GM21390 (cell line): ENCODE measurements around the gene CNTNAP2.

ENCODE experiments used
- ATAC-seq: cut with Tn5 transposase; IDR thresholded peaks from one replicate; pipeline ENCODE4 v1.9.1; 2021; ENCODE audit not compliant: unreplicated experiment

Gene CNTNAP2

DNA sequence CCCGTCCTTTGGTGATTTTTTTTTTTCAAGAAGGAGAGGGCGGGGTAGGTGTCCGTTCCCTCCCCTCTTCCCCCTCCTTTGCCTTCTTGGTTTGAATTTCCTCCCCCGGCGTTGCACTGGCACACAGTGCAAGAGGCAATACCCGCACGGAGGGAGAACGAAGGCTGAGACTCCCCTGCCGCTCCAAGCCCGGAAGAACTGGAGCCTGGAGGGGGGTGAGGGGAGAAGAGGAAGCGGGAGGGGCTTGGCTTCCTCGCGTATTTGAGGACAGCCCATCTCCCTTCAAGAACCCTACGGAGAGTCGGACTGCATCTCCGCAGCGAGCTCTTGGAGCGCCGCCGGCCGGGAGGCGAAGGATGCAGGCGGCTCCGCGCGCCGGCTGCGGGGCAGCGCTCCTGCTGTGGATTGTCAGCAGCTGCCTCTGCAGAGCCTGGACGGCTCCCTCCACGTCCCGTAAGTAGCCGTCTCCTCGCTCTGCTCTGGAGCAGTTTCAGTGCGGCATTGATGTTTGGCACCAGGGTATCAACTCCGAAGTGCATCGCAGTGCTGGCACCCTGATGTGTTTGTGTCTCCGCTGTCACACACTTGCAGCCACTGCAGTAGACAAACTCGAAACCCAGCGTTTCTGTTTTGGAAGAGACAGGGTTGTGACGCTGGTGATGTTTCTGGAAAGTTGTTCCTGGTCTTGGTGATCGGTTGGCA, at the start of gene CNTNAP2:
Gene CNTNAP2 (plus strand): TSS at position 281 of the 702 bp plus-strand sequence. CDS start 76 bp downstream, at position 357.
- no peak for ATAC-seq

DNA sequence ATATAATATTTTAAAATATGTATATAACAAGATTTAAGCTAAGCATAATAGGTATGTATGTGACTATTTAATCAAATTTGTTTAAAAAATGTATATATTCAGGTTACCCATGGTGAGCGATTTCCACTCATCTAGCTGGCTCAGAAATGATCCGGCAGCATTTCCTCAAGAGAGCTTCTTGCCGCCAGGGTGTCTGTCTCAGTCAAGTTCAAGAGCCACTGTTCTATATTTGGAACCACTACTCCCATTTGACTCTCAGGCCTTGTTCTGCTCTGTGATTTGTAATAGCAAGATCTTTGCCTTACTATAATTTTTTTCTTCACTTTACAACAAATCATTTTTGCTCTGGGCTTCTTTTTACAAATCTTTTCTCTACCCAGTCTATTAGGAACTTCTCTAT, 48.7 kb upstream of the CNTNAP2 start:
- ATAC-seq, result no peak

DNA sequence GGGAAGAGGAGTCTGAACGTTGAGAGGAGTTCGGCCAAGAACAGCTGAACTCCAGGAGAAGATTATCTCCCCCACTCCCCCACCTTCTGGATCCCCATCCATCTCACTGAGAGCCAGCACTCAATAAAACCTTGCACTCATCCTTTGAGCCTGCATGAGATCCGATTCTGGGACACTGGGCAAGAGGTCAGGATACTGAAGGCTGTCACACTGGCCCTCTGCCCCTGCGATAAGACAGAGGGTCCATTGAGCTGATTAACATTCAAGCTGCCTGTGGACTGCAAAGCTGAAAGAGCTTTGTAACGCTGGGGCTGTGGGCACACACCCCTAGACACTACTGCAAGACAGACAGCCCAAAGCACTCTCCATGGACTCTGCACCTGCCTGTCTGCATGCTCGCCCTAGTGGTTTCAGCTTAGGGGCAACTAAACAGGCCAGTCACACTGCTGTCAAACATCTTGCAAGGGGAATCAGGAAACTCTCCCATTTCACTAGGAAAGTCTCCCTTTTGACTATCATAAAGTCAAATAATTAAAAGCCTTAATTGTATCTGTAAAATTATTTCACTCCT, 42.3 kb upstream of the CNTNAP2 start:
- ATAC-seq, result no peak

DNA sequence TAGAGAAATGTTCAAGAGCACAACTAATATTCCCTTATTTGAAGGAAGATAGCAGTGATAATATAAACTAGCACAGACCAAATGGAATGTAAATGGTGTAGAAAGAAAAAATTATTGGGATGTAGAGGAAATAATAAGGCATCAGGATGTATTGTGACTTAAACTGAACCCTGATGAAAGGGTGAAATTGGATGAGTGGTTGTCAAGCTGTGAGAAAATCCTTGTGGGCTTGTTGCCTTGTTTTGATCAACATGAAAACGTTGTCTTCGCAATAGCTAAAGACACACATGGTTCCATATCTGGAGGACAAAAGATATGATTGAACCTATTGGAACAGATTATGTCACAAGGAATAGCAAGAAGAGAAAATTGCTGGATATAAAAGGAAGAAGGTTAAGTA, 40.3 kb upstream of the CNTNAP2 start:
- ATAC-seq, result no peak

DNA sequence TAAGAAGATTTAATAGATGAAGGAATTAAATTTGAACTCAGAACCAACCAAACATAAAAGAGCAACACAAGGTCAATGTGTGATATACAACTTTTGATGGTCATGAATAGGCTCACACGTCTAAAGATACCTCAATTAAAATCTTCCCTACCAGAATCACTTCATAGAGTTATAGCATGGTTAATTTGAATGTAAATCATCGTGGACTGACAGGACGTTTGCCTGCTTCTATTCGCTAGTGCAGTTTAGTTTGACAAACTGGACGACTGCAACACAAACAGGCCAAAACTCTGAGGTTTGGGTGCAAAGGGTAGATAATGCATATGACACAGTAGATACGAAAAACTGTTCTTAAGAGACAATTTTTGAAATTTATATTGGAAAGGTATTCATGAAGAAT, 32.5 kb upstream of the CNTNAP2 start:
- ATAC-seq, result no peak

DNA sequence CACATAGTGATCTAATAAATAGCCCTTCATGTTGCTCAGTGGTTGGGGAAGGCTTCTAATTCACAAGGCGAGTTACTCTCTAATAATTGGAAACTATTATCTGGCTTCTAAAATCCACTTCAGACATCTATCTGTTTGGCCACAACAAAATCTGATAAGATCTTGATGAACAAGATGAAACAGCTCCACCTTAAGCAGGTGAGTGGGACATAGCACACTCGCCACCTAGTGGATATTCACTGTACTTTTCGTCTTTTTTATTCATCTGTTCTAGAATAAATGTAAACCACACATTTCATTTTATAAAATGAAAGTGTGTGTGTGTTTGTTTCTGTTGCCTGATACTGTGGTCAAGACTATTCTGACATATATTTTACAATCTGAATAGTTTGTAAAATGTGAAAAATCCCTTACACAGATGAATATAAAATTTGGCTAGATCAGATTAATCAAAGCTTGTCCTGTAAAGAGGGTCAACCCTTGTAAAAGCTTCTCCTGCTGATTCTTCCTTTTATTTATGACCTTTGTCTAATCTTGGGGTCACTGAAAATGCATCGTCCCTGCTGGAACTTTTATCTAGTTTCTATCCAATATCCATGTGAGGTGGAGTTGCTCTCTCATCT, 26.5 kb upstream of the CNTNAP2 start:
- ATAC-seq, result peak; percentile 84

DNA sequence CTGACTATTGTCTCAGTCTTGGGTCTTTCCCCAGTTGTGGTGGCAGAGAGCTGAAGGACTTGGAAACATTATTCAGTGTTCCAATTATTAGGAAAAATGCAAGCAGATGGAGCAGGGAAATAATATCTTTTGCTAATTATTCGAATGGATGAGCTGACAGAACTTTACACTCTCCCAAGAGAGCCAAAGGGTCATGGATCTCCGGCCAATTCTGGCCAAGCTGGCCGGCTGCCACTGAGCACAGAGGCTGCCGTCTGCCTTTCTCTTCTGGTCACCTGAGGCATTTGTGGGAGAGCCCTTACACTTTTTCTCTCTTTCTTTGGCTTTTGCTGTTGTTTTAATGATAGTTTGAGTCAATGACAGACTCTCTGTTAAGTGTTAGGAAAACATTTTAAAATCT, 22.2 kb upstream of the CNTNAP2 start:
- ATAC-seq, result no peak

DNA sequence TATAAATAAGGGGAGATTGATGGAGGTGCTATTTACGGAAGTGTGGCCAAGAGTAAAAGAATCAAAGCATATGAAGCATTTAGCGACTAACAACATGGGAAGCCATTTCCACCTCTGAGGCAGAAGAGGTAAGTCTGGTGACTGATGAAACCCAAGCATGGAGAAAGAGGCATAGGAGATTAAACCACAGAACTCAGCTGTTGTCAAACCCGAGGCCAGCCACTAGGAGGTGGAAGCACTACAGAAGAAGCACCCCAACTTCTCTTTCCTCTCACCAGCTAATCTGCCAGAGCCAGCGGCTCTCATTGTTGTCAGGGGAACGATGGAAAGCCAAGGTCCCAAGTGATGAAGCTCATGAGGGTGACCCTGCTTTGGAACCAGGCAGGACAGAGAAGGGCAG, 19.6 kb upstream of the CNTNAP2 start:
- ATAC-seq, result no peak

DNA sequence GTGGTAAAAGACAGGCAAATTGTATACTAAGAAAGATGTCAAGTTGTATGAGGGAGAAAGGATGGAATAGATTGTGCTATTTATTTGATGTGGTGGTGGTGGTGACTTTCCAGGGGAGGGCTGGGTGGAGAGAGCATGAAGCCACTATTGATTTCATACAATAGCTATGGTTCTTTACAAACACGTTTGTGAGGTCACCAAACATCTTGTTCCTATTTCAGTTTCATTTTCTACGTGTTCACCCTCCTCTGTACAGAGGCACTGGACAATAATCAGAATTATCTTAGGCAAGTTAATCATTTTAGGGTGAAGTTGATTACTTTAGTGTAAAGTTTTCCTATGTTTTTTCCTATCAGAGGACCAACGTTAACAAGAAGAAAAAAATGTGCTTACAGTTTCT, 10.3 kb upstream of the CNTNAP2 start:
- ATAC-seq, result no peak

DNA sequence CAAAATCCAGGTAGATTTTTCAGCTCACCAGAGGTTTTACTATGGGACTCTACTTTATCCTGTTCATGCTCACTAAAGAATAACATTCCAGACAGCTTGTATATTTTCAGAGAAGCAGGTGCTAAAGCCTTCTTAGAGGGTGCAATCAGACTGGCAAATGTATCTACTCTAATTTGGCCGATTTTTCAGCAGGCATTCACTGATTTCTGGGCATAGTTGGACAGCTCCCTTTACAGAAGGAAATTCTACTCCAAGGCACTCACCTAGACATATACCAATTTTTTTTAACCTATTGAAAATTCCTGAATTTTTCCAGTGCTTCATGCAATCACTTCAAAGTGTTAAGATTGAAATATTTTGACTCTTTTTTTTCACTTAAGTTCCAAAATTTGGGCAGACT, 3.8 kb upstream of the CNTNAP2 start:
- no peak for ATAC-seq

DNA sequence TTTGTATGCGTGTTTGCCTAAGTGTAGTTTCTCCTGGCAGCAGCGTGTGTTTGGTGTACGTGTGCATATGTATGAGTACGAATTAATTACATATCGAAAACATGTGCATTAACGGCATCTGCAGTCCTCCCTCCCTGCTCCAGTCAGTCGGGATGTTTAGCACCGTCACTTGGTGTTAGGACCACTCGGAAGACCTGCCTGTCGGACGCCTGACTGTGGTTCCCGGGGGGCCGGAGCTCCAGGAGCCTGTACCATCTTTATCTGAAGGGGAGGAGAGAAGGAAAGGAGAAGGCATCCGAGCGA, 1.1 kb upstream of the CNTNAP2 start:
- no peak for ATAC-seq

DNA sequence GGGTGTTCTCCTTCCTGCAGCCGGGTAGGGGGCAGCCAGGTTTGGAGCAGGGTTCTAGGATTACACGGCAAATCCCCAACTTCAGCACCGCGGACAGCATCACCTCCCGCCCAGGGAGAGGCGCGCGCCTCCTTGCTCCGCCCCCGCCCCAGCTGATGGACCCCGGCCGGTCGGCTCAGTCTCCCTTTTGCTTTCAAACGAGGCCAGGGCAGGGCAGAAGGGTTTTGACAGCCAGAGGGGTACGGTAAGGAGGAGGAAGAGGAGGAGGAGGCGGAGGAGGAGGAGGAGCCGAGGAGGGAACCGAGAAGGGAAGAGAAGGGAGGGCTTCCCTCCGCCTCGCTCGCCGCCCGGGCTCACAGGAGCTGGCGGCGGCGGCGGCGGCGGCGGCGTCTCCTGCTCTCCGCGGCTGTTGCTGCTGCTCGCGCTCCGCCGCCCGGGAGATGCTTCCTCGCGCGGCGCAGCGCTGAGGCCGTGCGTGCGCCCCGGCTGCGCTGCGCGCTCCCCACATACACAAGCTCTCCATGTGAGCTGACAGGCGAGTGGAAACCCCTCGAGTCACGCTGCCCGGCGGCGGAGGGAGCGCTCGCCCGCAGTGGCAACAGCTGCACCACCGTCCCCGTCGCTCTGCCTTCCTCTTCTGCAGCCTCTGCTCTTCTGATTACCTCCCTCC, 615 bp upstream of the CNTNAP2 start:
- ATAC-seq, result no peak

DNA sequence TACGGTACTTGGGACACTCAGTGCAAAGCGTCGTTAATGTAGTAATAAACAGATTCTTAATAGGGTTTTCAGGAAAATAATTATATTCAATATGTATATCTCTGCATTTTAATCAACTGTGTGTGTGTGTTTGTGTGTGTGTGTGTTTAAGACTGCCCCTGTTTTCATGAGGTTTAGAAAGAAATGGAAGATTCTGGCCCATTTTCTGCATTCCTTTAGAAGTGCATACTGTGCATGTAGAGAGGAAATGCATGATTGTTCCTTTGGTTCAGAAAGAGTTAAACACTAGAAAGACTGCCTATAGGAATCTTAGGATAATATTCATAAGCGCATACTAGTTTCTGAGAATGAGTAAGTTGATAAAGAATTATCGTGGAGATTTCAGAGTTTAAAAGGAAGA, 975 bp downstream of the CNTNAP2 start:
- ATAC-seq, result no peak

DNA sequence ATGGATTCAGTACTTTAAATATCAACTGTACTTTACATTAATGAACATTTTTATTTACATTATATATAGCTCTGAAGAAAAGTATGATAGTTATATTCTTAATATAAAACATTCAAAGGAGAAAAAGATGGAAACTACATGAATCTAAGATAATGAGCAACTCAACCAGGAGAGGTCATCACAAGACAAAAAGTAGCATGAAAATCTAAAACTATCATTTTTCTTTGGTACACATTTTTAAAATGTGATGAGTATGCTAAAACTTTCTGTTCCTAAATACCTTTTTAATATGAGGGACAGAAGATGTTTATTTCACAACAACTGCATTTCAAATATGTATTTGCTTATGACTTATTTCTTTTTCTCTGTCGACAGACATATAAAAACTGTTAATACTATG, 2.4 kb downstream of the CNTNAP2 start:
- ATAC-seq, result no peak

DNA sequence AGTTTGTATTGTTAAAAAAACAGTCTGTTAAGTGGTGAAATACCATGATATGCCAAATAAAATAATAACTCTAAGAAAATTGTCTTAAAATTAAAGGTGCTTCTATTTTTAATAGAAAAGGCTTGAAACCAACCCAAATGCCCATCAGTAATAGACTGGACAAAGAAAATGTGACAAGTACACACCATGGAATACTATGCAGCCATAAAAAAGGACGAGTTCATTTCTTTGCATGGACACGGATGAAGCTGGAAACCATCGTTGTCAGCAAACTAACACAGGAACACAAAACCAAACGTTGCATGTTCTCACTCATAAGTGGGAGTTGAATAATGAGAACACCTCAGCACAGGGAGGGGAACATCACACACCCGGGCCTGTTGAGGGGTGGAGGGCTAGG, 7.1 kb downstream of the CNTNAP2 start:
- ATAC-seq, result no peak

DNA sequence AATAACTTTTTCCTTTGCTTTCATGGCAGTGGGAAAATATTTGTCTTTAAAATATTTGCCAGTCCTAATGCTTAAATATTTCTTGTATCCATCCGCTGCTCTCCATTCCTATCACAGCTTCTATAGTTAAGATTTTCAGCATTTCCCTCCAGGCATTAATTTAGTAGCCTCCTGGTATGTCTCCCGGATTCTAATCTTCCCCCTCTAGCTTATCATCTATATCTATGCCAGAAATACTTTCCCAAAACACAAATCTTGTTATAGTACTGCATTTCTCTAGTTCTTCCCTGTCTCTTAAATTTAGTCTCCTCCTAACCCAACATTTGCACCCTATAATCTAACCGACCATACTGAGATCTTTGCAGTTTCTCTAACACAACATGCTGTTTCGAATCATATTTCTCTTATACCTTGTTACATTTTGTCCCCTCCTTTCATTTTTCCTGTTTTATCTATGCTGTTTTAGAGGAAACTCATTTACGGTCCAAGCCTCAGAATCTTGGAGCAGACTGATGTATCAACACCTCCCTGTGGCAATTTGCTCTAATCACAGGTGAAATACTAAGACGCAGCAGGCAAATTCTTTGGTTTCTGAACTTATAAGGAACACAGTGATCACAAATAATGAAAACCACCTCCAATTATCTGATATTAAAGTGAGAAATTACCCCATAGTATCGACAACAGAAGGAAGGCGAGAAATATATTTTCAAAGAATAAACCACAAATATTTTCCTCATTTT, 10.3 kb downstream of the CNTNAP2 start:
- no peak for ATAC-seq

DNA sequence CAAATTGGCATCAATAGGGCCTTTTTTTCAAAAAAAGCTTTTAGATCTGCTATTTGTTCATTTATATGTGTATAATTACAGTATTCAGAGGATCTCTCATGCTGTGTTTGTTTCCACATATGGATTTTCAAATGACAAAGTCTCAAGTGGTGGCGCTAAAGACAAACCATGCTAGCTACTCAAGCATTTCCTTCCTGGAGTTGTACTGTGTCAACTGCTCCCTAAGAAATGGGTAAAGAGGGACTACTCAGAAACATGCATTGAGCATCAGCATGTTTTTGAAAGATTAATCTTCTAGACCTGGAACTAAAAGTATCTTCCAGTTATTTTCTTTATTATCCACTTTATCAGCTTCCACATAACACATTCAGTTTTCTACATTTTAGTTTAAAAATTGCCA, 12.7 kb downstream of the CNTNAP2 start:
- no peak for ATAC-seq

DNA sequence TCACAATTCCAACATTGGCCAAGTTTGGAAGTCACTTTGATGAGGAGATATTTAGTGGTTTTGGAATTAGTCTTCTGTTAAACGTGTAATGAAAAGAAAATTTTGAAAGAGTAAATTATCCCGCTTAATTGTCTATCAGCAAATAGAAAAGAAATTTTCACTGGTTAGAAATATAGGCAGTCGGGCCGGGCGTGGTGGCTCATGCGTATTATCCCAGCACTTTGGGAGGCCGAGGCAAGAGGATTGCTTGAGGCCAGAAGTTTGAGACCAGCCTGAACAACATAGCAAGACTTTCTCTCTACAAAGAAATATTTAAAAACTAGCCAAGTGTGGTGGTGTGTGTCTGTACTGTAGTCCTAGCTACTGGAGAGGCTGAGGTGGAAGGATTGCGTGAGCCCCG, 13.4 kb downstream of the CNTNAP2 start:
- no peak for ATAC-seq

DNA sequence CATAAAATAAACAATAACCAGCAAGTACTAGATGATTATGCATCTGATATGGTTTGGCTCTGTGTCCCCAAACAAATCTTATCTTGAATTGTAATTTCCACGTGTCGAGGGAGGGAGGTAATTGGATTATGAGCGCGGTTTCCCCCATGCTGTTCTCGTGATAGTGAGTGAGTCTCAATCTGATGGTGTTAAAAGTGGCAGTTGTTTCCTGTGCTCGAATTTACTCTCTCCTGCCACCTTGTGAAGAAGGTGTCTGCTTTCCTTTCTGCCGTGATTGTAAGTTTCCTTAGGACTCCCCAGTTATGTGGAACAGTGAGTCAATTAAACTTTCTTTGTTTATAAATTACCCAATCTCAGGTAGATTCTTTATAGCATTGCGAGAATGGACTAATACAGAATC, 15.1 kb downstream of the CNTNAP2 start:
- no peak for ATAC-seq

DNA sequence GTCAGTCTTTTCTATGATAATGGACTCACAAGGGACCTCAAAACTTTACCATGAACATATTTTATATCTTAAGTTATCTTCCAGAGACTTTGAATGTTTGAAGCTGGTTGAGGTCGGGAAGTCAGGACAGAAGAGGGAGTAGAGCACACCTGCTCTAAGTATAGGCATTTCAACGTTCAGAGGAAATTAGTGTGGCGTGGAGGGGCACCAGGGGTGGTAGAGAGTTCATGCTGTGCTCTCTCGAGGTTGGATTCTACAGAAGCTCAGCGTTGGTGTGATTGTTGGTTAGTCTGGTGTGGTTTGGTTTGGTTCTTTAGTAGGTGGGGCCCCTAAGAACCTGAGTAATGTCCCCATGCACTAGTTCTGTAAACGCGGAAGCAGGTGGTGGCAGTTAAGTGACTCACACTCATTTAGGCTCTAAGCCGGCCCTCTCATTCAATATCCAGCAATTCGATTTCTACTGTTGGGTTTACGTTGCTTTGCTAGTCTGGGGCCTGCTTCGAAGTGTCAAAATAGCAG, 19.8 kb downstream of the CNTNAP2 start:
- ATAC-seq, result no peak

DNA sequence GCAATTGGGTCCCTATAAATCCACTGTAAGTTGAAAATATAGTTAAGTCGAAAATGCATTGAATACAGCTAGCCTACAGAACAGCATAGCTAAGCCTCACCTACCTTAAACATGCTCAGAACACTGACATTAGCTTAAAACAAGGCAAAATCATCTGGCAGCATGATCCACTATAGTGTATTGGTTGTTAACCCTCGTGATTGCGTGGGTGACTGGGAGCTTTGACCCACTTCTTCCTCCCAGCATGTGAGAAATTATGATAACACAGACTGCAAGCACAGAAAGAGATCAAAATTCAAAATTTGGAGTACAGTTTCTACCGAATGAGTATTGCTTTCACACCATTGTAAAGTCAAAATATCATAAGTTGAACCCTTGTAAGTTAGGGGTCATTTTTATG, 22.3 kb downstream of the CNTNAP2 start:
- no peak for ATAC-seq
